Measurements from ENCODE around the gene FSHR.

GRCh38 chr2:49192036-49192435 is 37.7 kb upstream of the FSHR start:
- TF ChIP-seq EP300 (IDR thresholded peaks at IDR 0.05) (no peak), POLR2A (IDR thresholded peaks at IDR 0.05) (no peak), POLR2AphosphoS5 (IDR thresholded peaks at IDR 0.05) (no peak)
- TF ChIP-seq, protein P1, sequence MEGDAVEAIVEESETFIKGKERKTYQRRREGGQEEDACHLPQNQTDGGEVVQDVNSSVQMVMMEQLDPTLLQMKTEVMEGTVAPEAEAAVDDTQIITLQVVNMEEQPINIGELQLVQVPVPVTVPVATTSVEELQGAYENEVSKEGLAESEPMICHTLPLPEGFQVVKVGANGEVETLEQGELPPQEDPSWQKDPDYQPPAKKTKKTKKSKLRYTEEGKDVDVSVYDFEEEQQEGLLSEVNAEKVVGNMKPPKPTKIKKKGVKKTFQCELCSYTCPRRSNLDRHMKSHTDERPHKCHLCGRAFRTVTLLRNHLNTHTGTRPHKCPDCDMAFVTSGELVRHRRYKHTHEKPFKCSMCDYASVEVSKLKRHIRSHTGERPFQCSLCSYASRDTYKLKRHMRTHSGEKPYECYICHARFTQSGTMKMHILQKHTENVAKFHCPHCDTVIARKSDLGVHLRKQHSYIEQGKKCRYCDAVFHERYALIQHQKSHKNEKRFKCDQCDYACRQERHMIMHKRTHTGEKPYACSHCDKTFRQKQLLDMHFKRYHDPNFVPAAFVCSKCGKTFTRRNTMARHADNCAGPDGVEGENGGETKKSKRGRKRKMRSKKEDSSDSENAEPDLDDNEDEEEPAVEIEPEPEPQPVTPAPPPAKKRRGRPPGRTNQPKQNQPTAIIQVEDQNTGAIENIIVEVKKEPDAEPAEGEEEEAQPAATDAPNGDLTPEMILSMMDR (IDR thresholded peaks at IDR 0.05) = no peak
